ENCODE results near the gene SMIM5. TPM values are rescaled to one million over a fixed set of nuclear protein-coding genes. Genes with fewer than 3 reads are reported as not detected.
A peak's percentile ranks its signal among the peaks of the same experiment; 100 is the strongest.

SMIM5 gene
- total RNA-seq, 1 donor from 2014 or later = not detected

- H3K27ac Mint-ChIP-seq (ENCODE audit: unreplicated experiment) = no peak overlapping the region
- no peak for TF ChIP-seq CTCF (IDR thresholded peaks at IDR 0.05)
- H3K27me3 Mint-ChIP-seq (ENCODE audit: low read depth) = no peaks in the 10 kb centered on the region
- H3K36me3 Mint-ChIP-seq (ENCODE audit: low read depth) = peaks cover 2% of the 10 kb centered on the region
- H3K4me1 Mint-ChIP-seq (ENCODE audit: low read depth) = no peaks in the 10 kb centered on the region
- H3K4me3 Mint-ChIP-seq (ENCODE audit: unreplicated experiment) = no peak overlapping the region
- peak; percentile 86 for DNase-seq (ENCODE audit: low spot score)
- H3K9me3 Mint-ChIP-seq (ENCODE audit: low read depth) = no peaks in the 10 kb centered on the region
Observed at GRCh38 chr17:75639771-75640555, 6.7 kb downstream of the SMIM5 start.

- H3K4me3 Mint-ChIP-seq (ENCODE audit: unreplicated experiment) = no peak overlapping the region
- no peak for DNase-seq (ENCODE audit: low spot score)
- no peak overlapping the region for H3K27ac Mint-ChIP-seq (ENCODE audit: unreplicated experiment)
- H3K4me1 Mint-ChIP-seq (ENCODE audit: low read depth) = no peaks in the 10 kb centered on the region
- no peak for TF ChIP-seq CTCF (IDR thresholded peaks at IDR 0.05)
- H3K36me3 Mint-ChIP-seq (ENCODE audit: low read depth) = peaks cover 2% of the 10 kb centered on the region
- H3K27me3 Mint-ChIP-seq (ENCODE audit: low read depth) = no peaks in the 10 kb centered on the region
- H3K9me3 Mint-ChIP-seq (ENCODE audit: low read depth) = no peaks in the 10 kb centered on the region
Observed at GRCh38 chr17:75640556-75641119, 7.4 kb downstream of the SMIM5 start.

GRCh38 chr17:75641343-75641742 lies 8.1 kb downstream of the SMIM5 start:
- no peak for DNase-seq (ENCODE audit: low spot score)
- no peaks in the 10 kb centered on the region for H3K9me3 Mint-ChIP-seq (ENCODE audit: low read depth)
- H3K27me3 Mint-ChIP-seq (ENCODE audit: low read depth) = no peaks in the 10 kb centered on the region
- TF ChIP-seq CTCF (IDR thresholded peaks at IDR 0.05) = no peak
- H3K4me1 Mint-ChIP-seq (ENCODE audit: low read depth) = peaks cover 3% of the 10 kb centered on the region
- H3K27ac Mint-ChIP-seq (ENCODE audit: unreplicated experiment) = no peak overlapping the region
- H3K4me3 Mint-ChIP-seq (ENCODE audit: unreplicated experiment) = no peak overlapping the region
- H3K36me3 Mint-ChIP-seq (ENCODE audit: low read depth) = peaks cover 2% of the 10 kb centered on the region

GRCh38 chr17:75642182-75642783 lies 9.0 kb downstream of the SMIM5 start:
- no peak overlapping the region for H3K27ac Mint-ChIP-seq (ENCODE audit: unreplicated experiment)

More at GRCh38 chr17:75642182-75642783, 9.0 kb downstream of the SMIM5 start:
- no peak for DNase-seq (ENCODE audit: low spot score)
- no peak overlapping the region for H3K4me3 Mint-ChIP-seq (ENCODE audit: unreplicated experiment)
- H3K9me3 Mint-ChIP-seq (ENCODE audit: low read depth) = no peaks in the 10 kb centered on the region
- H3K4me1 Mint-ChIP-seq (ENCODE audit: low read depth) = peaks cover 3% of the 10 kb centered on the region
- no peak for TF ChIP-seq CTCF (IDR thresholded peaks at IDR 0.05)
- peaks cover 2% of the 10 kb centered on the region for H3K36me3 Mint-ChIP-seq (ENCODE audit: low read depth)
- no peaks in the 10 kb centered on the region for H3K27me3 Mint-ChIP-seq (ENCODE audit: low read depth)
